ENCODE data around the gene ARID1B. TPM values are rescaled to one million over a fixed set of nuclear protein-coding genes. Genes with fewer than 3 reads are reported as not detected.

Gene ARID1B
- total and polyA plus RNA-seq, 2 experiments from 2014 or later: 41.9 to 72.7 TPM

- no peak overlapping the region for H3K27ac ChIP-seq
- peaks cover 15% of the 10 kb centered on the region for H3K4me1 ChIP-seq (ENCODE audit: low read depth)
- DNase-seq (ENCODE audit: low read depth in 1 of 2, low spot score in 1 of 2): peak in 1 of 2 donors; percentile 31
- TF ChIP-seq CTCF (IDR thresholded peaks at IDR 0.05; ENCODE audit: low read depth, low read length): peak; percentile 24
- H3K27me3 ChIP-seq: no peaks in the 10 kb centered on the region
- no peak overlapping the region for H3K4me3 ChIP-seq
- peaks cover 10% of the 10 kb centered on the region for H3K36me3 ChIP-seq
- no peaks in the 10 kb centered on the region for H3K9me3 ChIP-seq (ENCODE audit: low read depth)
These were observed 362.0 kb downstream of the ARID1B start for GRCh38 chr6:157139054-157139708.

- DNase-seq (ENCODE audit: low read depth in 1 of 2, low spot score in 1 of 2): peak; percentile 56 to 87
These were observed 366.2 kb downstream of the ARID1B start for GRCh38 chr6:157143171-157143889.

GRCh38 chr6:157143890-157144798 lies 367.0 kb downstream of the ARID1B start:
- peaks cover 5% of the 10 kb centered on the region for H3K36me3 ChIP-seq
- H3K9me3 ChIP-seq (ENCODE audit: low read depth): no peaks in the 10 kb centered on the region
- peak overlapping the region; percentile 33 for H3K27ac ChIP-seq
- DNase-seq (ENCODE audit: low read depth in 1 of 2, low spot score in 1 of 2): peak; percentile 42 to 77
- no peak for TF ChIP-seq CTCF (IDR thresholded peaks at IDR 0.05; ENCODE audit: low read depth, low read length)
- peaks cover 25% of the 10 kb centered on the region for H3K4me1 ChIP-seq (ENCODE audit: low read depth)
- H3K27me3 ChIP-seq: no peaks in the 10 kb centered on the region
- H3K4me3 ChIP-seq: no peak overlapping the region

More at GRCh38 chr6:157143171-157143889, 366.2 kb downstream of the ARID1B start:
- peaks cover 5% of the 10 kb centered on the region for H3K36me3 ChIP-seq
- no peaks in the 10 kb centered on the region for H3K27me3 ChIP-seq
- H3K4me1 ChIP-seq (ENCODE audit: low read depth): peaks cover 25% of the 10 kb centered on the region
- H3K9me3 ChIP-seq (ENCODE audit: low read depth): no peaks in the 10 kb centered on the region
- TF ChIP-seq CTCF (IDR thresholded peaks at IDR 0.05; ENCODE audit: low read depth, low read length): no peak
- peak overlapping the region; percentile 33 for H3K27ac ChIP-seq
- H3K4me3 ChIP-seq: no peak overlapping the region

GRCh38 chr6:157144859-157145568 lies 367.8 kb downstream of the ARID1B start:
- DNase-seq (ENCODE audit: low read depth in 1 of 2, low spot score in 1 of 2): no peak
- H3K9me3 ChIP-seq (ENCODE audit: low read depth): no peaks in the 10 kb centered on the region
- peaks cover 5% of the 10 kb centered on the region for H3K36me3 ChIP-seq
- peak overlapping the region; percentile 16 for H3K27ac ChIP-seq
- H3K27me3 ChIP-seq: no peaks in the 10 kb centered on the region
- TF ChIP-seq CTCF (IDR thresholded peaks at IDR 0.05; ENCODE audit: low read depth, low read length): no peak
- peaks cover 25% of the 10 kb centered on the region for H3K4me1 ChIP-seq (ENCODE audit: low read depth)
- H3K4me3 ChIP-seq: no peak overlapping the region
